GM12873 (cell line): ENCODE results near the gene SLC15A4.

ENCODE experiments used
- CTCF ChIP-seq: IDR thresholded peaks from 2 replicates; pipeline ENCODE4 v1.5.1; 2012; ENCODE audit warnings: low read depth, mild to moderate bottlenecking, moderate library complexity, low read length, control low read depth; ENCODE audit not compliant: insufficient read depth; ENCODE audit errors: missing control alignments

SLC15A4 gene

DNA sequence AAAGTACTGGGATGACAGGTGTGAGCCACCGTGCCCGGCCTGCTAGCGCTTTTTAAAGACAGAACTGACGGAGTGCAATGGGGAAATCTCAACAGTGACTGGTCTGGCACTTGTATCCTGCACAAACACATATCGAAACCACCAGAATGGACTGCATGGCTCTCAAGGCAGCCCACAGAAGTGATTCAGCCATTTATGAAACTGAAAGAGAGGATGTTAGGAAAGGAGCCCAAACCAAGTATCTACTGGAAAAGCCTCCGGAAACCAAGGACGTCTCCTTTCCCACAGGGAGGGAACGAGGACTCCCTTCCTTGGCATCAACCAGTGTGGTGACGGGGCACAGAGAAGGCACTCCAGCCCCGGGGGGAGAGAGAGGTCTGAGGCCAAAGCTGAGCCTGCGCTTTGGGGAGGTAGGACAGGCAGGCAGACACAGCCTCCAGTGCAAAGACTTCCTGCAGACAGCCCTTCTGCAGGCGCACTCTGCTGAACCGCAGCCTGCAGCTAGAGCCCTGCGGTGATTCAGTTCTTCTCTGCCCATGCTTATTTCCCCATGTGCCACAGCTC, 16.5 kb downstream of the SLC15A4 start:
- no peak for TF ChIP-seq CTCF

- no peak for TF ChIP-seq CTCF
Observed at GRCh38 chr12:128806573-128806972, 17.2 kb downstream of the SLC15A4 start.

DNA sequence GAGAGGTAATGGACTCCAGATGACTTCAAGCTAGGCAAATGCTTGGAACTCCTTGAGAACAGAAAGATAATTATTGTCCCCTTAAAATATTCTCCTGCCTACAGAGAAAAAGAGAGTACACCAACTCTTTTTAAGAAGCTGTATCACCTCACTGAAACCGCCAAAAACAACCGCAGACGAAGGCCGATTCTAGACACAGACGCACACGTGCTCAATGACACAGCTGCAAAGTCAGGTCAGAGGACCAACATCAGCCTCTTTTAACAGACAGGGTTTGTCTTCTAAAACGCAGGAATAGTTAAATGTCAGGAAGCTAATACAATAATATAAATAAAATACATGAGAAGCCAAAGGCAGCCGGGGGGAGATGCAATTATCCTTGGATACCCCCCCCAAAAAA, 19.0 kb downstream of the SLC15A4 start:
- no peak for TF ChIP-seq CTCF

- TF ChIP-seq CTCF: no peak
Observed at GRCh38 chr12:128803788-128804187, 20.0 kb downstream of the SLC15A4 start.

GRCh38 chr12:128802756-128803155, 21.0 kb downstream of the SLC15A4 start:
- TF ChIP-seq CTCF: no peak

DNA sequence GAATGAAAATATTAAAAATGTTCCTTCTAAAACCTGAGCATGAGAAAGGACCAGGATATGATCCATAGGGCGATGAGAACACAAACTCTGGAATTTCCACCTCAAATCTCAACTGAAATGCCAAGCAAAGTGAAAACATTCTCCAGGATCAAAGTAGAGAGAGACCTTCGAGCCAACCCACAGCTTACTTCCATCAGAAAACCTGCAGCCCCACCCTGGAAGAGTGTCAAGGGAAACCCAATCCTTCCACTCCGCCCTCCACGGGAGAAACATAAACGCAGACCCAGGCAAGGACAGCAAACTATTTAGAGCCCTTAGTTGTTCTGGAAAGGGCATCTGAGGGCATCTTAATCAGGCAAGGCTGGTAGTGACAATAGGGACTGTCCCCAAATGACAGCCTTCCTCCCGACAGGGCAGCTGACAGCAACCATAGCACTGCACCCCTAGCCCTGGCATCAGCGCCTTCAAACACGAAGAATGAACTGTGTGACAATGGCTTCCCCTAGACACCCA, 21.8 kb downstream of the SLC15A4 start:
- TF ChIP-seq CTCF: no peak

- TF ChIP-seq CTCF: no peak
Observed at GRCh38 chr12:128800606-128801005, 23.2 kb downstream of the SLC15A4 start.
